BE2C (cell line): Measurements from ENCODE around the gene SLC7A10.

Source experiments
- DNase-seq: peaks from one replicate; pipeline ENCODE4 v3.0.0-alpha.2; 2020
- H3K27me3 ChIP-seq: fragments of 250-450 bp; sonication (Bioruptor Pico); 2 replicates; pipeline ENCODE4 v1.5.1; 2020; ENCODE audit warnings: mild to moderate bottlenecking
- H3K36me3 ChIP-seq: fragments of 250-450 bp; sonication (Bioruptor Pico); 2 replicates; pipeline ENCODE4 v1.5.1; 2020; ENCODE audit warnings: mild to moderate bottlenecking
- H3K4me1 ChIP-seq: fragments of 250-450 bp; sonication (Bioruptor Pico); 2 replicates; pipeline ENCODE4 v1.5.1; 2020
- H3K4me3 ChIP-seq: 2 replicates; pipeline ENCODE4 v1.5.1; 2011; ENCODE audit warnings: low read depth, low read length
- H3K9me3 ChIP-seq: fragments of 250-450 bp; sonication (Bioruptor Pico); 2 replicates; pipeline ENCODE4 v1.5.1; 2020
- CTCF ChIP-seq: IDR thresholded peaks from 2 replicates; pipeline ENCODE4 v1.5.1; 2012; ENCODE audit warnings: mild to moderate bottlenecking, low read depth, low read length

The SLC7A10 gene

DNA sequence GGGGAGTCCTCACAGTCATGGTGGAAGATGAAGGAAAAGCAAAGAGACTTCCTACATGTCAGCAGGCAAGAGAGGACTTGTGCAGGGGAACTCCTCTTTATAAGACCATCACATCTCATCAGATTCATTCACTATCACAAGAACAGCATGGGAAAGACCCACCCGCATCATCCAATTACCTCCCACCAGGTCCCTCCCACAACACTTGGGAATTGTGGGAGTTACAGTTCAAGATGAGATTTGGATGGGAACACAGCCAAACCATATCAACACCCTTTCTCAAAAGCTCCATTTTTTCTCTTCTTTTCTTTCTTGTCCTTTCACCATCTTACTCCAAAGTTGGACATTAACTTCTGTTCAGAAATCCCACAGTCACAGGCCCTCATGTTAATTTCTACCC lies 36.2 kb downstream of the SLC7A10 start:
- no peaks in the 10 kb centered on the region for H3K4me1 ChIP-seq
- no peak for TF ChIP-seq CTCF
- H3K36me3 ChIP-seq: no peaks in the 10 kb centered on the region
- H3K27me3 ChIP-seq: no peaks in the 10 kb centered on the region
- no peaks in the 10 kb centered on the region for H3K9me3 ChIP-seq
- no peak for DNase-seq
- no peak overlapping the region for H3K4me3 ChIP-seq

DNA sequence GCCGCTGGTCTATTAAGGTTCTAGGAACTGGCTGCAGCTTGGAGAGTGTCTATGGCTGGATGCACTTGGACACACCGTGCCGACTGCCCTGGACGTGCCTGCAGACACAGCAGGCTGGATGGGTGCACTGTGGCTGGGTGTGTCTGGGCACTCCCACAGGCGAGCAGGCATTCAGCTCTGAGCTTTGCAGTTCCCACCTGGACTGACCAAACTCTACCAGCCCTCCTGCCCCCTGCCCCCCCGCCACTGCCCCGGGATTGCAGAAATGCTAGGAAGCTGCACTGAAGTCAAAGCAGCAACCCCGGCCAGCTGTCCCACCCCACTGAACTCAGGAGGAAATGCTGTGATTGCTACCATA lies 38.5 kb downstream of the SLC7A10 start:
- DNase-seq: no peak
- no peak for TF ChIP-seq CTCF
- H3K4me3 ChIP-seq: no peak overlapping the region
- no peaks in the 10 kb centered on the region for H3K27me3 ChIP-seq
- H3K4me1 ChIP-seq: no peaks in the 10 kb centered on the region
- no peaks in the 10 kb centered on the region for H3K9me3 ChIP-seq
- H3K36me3 ChIP-seq: no peaks in the 10 kb centered on the region

DNA sequence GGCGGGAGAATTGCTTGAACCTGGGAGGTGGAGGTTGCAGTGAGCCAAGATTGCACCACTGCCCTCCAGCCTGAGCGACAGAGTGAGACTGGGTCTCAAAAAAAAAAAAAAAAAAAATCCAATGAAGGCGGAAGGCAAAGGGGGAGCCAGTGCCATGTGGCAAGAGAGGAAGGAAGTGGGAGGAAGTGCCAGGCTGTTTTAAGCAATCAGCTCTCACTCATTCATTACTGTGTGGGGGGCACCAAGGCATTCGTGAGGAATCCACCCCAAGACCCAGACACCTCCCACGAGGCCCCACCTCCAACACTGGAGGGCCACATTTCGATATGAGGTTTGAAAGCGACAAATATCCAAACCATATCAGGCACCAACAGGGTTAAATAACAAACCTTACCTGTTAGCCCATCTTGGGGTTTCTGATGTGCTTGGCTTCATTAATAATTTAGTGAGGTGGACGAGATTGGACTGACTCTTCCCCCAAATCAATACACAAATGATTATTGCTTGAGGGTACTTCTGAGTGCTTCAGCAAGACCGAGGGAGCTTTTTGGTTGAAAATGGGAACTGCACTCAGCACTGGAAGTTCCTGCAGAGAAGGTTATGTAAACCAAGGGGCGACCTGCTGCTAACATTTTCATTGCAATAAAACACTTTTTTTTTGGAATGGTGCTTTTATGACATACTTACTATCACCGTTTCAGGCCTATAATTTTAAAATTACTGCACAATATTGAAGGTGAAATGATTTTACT lies 39.0 kb downstream of the SLC7A10 start:
- H3K4me3 ChIP-seq: no peak overlapping the region
- no peaks in the 10 kb centered on the region for H3K9me3 ChIP-seq
- TF ChIP-seq CTCF: no peak
- no peaks in the 10 kb centered on the region for H3K27me3 ChIP-seq
- no peaks in the 10 kb centered on the region for H3K36me3 ChIP-seq
- no peaks in the 10 kb centered on the region for H3K4me1 ChIP-seq
- DNase-seq: no peak

GRCh38 chr19:33177417-33177979 lies 48.2 kb downstream of the SLC7A10 start:
- Histone ChIP-seq H3K36me3 (no peaks in the 10 kb centered on the region), H3K9me3 (no peaks in the 10 kb centered on the region), H3K4me1 (no peaks in the 10 kb centered on the region), H3K4me3 (peak overlapping the region; percentile 77), H3K27me3 (no peaks in the 10 kb centered on the region)
- peak; percentile 82 for DNase-seq
- peak; percentile 44 for TF ChIP-seq CTCF

DNA sequence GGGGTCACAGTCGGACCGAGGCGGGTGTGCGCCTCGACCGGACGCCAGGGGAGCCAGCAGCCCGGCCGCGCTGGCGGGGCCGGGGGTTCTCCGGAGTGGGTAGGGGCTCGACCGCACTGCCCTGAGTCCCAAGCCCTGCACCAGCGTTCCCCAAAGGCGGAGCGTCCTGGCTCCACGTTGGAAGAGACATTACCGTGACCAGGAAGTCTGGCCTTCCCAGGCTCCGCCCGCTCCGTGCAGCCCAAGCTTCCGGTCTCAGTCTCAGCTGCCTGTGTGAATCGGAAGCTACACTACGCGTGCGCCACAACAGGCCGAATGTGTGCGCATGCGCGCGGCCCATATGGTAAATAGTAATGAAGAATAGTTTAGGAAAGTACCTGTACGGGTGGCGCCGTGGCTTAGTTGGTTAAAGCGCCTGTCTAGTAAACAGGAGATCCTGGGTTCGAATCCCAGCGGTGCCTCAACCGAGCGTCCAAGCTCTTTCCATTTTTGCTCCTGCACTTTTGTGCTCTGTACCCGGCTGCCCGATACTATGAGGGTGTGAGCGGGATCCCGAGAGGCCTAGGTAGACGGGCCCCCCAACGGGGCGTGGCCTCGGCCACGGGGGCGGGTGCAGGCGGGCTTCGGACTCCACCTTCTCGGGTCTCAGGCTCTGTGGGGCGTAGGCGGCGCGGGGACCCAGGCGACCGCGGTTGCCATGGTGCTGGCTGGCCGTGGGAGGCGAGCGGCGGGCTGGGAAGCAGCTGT lies 48.8 kb downstream of the SLC7A10 start:
- H3K36me3 ChIP-seq: no peaks in the 10 kb centered on the region
- no peak for TF ChIP-seq CTCF
- H3K4me3 ChIP-seq: peak overlapping the region; percentile 96
- DNase-seq: peak; percentile 100
- no peaks in the 10 kb centered on the region for H3K4me1 ChIP-seq
- no peaks in the 10 kb centered on the region for H3K9me3 ChIP-seq
- H3K27me3 ChIP-seq: no peaks in the 10 kb centered on the region
